ENCODE data around the gene TSHR. TPM values are rescaled to one million over a fixed set of nuclear protein-coding genes. Genes with fewer than 3 reads are reported as not detected.

The TSHR gene
- total and polyA plus RNA-seq, 2 donors (not counting 3 experiments of a cell fraction or from before 2014, with no cell fraction given): not detected

GRCh38 chr14:81096656-81097055 lies 141.2 kb downstream of the TSHR start:
- Histone ChIP-seq H3K9me1 (replicated peaks; ENCODE audit: control insufficient read depth, extremely low read depth, insufficient read depth, low read length) (no peaks in the 10 kb centered on the region), H3K27me3 (ENCODE audit: control insufficient read depth in 2 of 2, insufficient read depth in 2 of 2, low read length in 2 of 2) (no peaks in the 10 kb centered on the region), H3K27ac (ENCODE audit: insufficient read depth, low read depth, low read length) (no peak overlapping the region), H2AFZ (ENCODE audit: low read depth, low read length) (no peak overlapping the region), H3K36me3 (ENCODE audit: control insufficient read depth in 2 of 2, extremely low read depth in 1 of 2, insufficient read depth in 2 of 2, low read length in 2 of 2) (no peaks in the 10 kb centered on the region), H3K4me3 (replicated peaks in 1 of 3; ENCODE audit: insufficient read depth in 1 of 3, low read depth in 1 of 3, low read length in 3 of 3) (no peak overlapping the region), H3K79me2 (ENCODE audit: control insufficient read depth, insufficient read depth, low read length) (no peaks in the 10 kb centered on the region), H3K9me3 (replicated peaks; ENCODE audit: control insufficient read depth, insufficient read depth, low read length) (no peaks in the 10 kb centered on the region), H3K4me2 (ENCODE audit: insufficient read depth, low read length) (no peak overlapping the region), H4K20me1 (replicated peaks; ENCODE audit: control insufficient read depth, extremely low read depth, insufficient read depth, low read length) (no peaks in the 10 kb centered on the region), H3K9ac (replicated peaks; ENCODE audit: extremely low read depth, insufficient read depth, low read length) (no peak overlapping the region), H3K4me1 (ENCODE audit: control insufficient read depth, extremely low read depth, insufficient read depth, low read length) (no peaks in the 10 kb centered on the region)
- POLR2A ChIA-PET: no interaction called here
- CTCF ChIA-PET: no interaction called here
- no TSS peak for BruUV-seq (replicated peaks)
- TF ChIP-seq POLR2AphosphoS5 (IDR thresholded peaks at IDR 0.05; ENCODE audit: insufficient read depth, low read depth, low read length) (no peak), EZH2 (IDR thresholded peaks at IDR 0.05; ENCODE audit: borderline replicate concordance, low read depth, low read length, severe bottlenecking) (no peak), FOS (IDR thresholded peaks at IDR 0.05; ENCODE audit: borderline replicate concordance, insufficient read depth, low read length) (no peak), JUN (IDR thresholded peaks at IDR 0.05; ENCODE audit: borderline replicate concordance, insufficient read depth, insufficient read length, low read depth) (no peak), GATA2 (IDR thresholded peaks at IDR 0.05; ENCODE audit: insufficient read depth, insufficient read length, low read depth, low read length) (no peak), MAX (IDR thresholded peaks at IDR 0.05; ENCODE audit: insufficient read depth, insufficient read length) (no peak), MYC (IDR thresholded peaks at IDR 0.05; ENCODE audit: low read depth, low read length) (no peak), CTCF (IDR thresholded peaks at IDR 0.05; ENCODE audit: extremely low read depth in 1 of 2, insufficient read depth in 1 of 2, low read depth in 1 of 2, low read length in 2 of 2) (no peak), POLR2A (IDR thresholded peaks at IDR 0.05; ENCODE audit: low read depth, low read length) (no peak)
- DNase-seq (ENCODE audit: low read depth, low spot score) (no peak), FAIRE-seq (no peak)
- dilution Hi-C loops (cut with MboI; ENCODE audit: extremely low pct_ligation_motif_present, low sequenced_read_pairs) (no loop called here), intact Hi-C loops (cut with micrococcal nuclease) (no loop called here)
